Breast epithelium (tissue), 4 donors: Measurements from ENCODE around the gene GBF1. TPM values are rescaled to one million over a fixed set of nuclear protein-coding genes. Genes with fewer than 3 reads are reported as not detected.

Experiments
- DNase-seq, 2 donors: peaks; one replicate each; pipeline ENCODE4 v3.0.0-alpha.2; 2019; ENCODE audit warnings: low spot score in 2 of 2
- H3K27ac ChIP-seq, 2 donors: fragments of 200-600 bp; sonication (generic) in 1 of 2; one replicate each; pipeline ENCODE4 v1.5.1; 2016 to 2019; ENCODE audit warnings: mild to moderate bottlenecking in 1 of 2
- H3K27me3 ChIP-seq, 2 donors: fragments of 200-600 bp; sonication (generic) in 1 of 2; one replicate each; pipeline versions ENCODE4 v1.5.1 to v1.6.0; 2017 to 2019; ENCODE audit warnings: control low read depth in 1 of 2, mild to moderate bottlenecking in 1 of 2
- H3K36me3 ChIP-seq: fragments of 200-600 bp; one replicate; pipeline ENCODE4 v1.5.1; 2019
- H3K4me1 ChIP-seq, 2 donors: fragments of 200-600 bp; sonication (generic); one replicate each; pipeline ENCODE4 v1.5.1; 2016 to 2019; ENCODE audit warnings: control low read depth in 1 of 2
- H3K4me3 ChIP-seq, 3 donors: fragments of 200-600 bp; sonication (generic); 1 replicate in 2 of 3; 2 replicates in 1 of 3; pipeline ENCODE4 v1.5.1; 2016 to 2019; ENCODE audit warnings: mild to moderate bottlenecking in 3 of 3, moderate library complexity in 2 of 3
- H3K9me3 ChIP-seq, 2 donors: fragments of 200-600 bp; sonication (generic) in 1 of 2; one replicate each; pipeline ENCODE4 v1.5.1; 2016 to 2019; ENCODE audit warnings: control low read depth in 1 of 2
- CTCF ChIP-seq, 3 donors: fragments of 450-650 bp; IDR thresholded peaks; one replicate each; pipeline ENCODE4 v1.5.1; 2016 to 2017; ENCODE audit warnings: antibody characterized with exemption in 3 of 3, mild to moderate bottlenecking in 3 of 3, moderate library complexity in 3 of 3
- POLR2A ChIP-seq: fragments of 450-650 bp; IDR thresholded peaks from one replicate; pipeline ENCODE4 v1.6.1; 2016; ENCODE audit warnings: antibody characterized with exemption, mild to moderate bottlenecking, moderate library complexity
- POLR2AphosphoS5 ChIP-seq, 3 donors: sonication (generic); formaldehyde crosslinking; IDR thresholded peaks; one replicate each; pipeline ENCODE4 v1.6.1; 2017; ENCODE audit warnings: antibody characterized with exemption in 3 of 3
- intact Hi-C: fragments of 100-400 bp; cut with DNase I; formaldehyde crosslinking; loops from one replicate; pipeline ENCODE4 v1.15.1; 2023; ENCODE audit warnings: low total_unique reads
- total RNA-seq, 3 donors: library from RNA; depleted of rRNA; stranded (reverse); fragments of >200 nt; gene quantifications; one replicate each; pipeline ENCODE4 v1.1.0, GENCODE V29; 2016

The GBF1 gene
- total RNA-seq, 3 donors from 2014 or later, result 25.8 to 32.1 (median 25.9) TPM

DNA sequence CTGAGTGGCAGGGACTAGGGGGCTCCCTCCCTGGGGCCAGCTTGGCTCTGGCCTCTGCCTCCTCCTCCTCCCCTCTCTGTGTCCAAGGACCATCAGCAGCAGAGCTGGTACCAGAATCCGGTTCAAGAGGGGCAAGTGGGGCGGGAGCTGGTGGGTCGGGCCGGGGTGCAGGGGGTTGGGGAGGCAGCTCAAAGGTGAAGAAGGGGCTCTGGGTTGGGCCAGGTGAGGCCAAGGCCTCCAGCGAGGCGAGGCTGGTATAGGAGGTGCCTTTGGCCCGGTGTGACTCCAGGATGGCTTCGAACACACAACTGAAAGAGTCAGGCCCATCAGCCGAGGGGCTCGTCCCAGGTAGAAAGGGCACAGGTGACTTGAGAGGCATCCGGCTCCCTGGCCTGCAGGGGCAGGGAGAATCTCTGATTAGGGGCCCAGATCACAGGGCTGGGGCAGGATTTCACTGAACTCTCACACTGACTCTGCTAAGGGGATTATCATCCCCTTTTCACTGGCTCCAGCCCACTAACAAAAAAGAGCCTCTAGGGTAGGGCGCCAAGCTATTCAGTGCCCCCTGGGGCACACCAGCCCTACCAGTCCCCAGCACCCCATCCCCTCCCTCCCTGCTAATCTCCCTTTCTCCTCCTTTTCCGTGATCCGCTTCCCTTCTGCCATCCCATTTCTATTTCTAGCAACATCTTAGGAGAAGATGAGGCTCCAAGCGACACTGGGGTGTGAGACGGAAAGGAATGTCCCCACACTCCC, 168.7 kb downstream of the GBF1 start:
- Histone ChIP-seq H3K9me3 (no peaks in the 10 kb centered on the region), H3K36me3 (no peaks in the 10 kb centered on the region), H3K4me1 (no peaks in the 10 kb centered on the region), H3K27ac (no peak overlapping the region), H3K27me3 (peaks cover 2 to 86% of the 10 kb centered on the region in 2 donors), H3K4me3 (no peak overlapping the region)
- TF ChIP-seq POLR2AphosphoS5 (IDR thresholded peaks at IDR 0.05), result no peak
- TF ChIP-seq CTCF (IDR thresholded peaks at IDR 0.05), result no peak
- TF ChIP-seq POLR2A, result no peak
- DNase-seq, result no peak
- intact Hi-C loops, result no loop called here

- Histone ChIP-seq H3K27me3 (peaks cover 0 to 80% of the 10 kb centered on the region in 2 donors), H3K27ac (no peak overlapping the region), H3K4me1 (peaks cover 0 to 2% of the 10 kb centered on the region in 2 donors), H3K9me3 (no peaks in the 10 kb centered on the region), H3K4me3 (no peak overlapping the region), H3K36me3 (no peaks in the 10 kb centered on the region)
- TF ChIP-seq POLR2A (no peak), CTCF (IDR thresholded peaks at IDR 0.05) (no peak), POLR2AphosphoS5 (IDR thresholded peaks at IDR 0.05) (no peak)
- no peak for DNase-seq
- intact Hi-C loops, result no loop called here
Observed at GRCh38 chr10:102414749-102415148, 169.4 kb downstream of the GBF1 start.

DNA sequence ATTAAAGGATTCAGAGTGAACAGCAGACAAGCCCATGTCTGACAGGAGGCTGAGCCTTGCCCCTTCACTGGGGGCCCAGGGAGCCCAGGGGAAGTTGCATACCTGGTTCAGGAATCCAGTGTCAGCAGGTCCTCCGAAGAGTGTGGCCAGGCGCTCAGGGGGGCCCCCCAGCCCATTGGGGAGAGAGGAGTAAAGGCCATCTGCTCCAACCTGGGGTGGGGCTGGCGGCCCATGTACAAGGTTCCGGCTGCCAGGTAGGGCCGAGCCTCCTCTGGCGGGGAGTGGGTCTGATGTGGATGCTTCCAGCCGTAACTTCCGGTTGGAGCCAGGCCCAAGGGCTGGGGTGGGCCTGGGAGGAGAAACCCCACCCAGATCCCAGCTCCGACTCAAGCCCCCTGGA, 171.0 kb downstream of the GBF1 start:
- no peak for DNase-seq
- no peak for TF ChIP-seq CTCF (IDR thresholded peaks at IDR 0.05)
- TF ChIP-seq POLR2A, result no peak
- TF ChIP-seq POLR2AphosphoS5 (IDR thresholded peaks at IDR 0.05), result no peak
- peaks cover 0 to 65% of the 10 kb centered on the region in 2 donors for H3K27me3 ChIP-seq

GRCh38 chr10:102416695-102417094, 171.4 kb downstream of the GBF1 start:
- Histone ChIP-seq H3K4me1 (peaks cover 5 to 6% of the 10 kb centered on the region in 2 donors), H3K4me3 (no peak overlapping the region), H3K9me3 (no peaks in the 10 kb centered on the region), H3K27me3 (peaks cover 0 to 61% of the 10 kb centered on the region in 2 donors), H3K36me3 (no peaks in the 10 kb centered on the region), H3K27ac (no peak overlapping the region)
- intact Hi-C loops, result no loop called here
- DNase-seq, result no peak
- no peak for TF ChIP-seq POLR2A
- TF ChIP-seq POLR2AphosphoS5 (IDR thresholded peaks at IDR 0.05), result no peak
- no peak for TF ChIP-seq CTCF (IDR thresholded peaks at IDR 0.05)

More for the DNA sequence above, 171.0 kb downstream of the GBF1 start:
- Histone ChIP-seq H3K4me3 (no peak overlapping the region), H3K27ac (no peak overlapping the region), H3K36me3 (no peaks in the 10 kb centered on the region), H3K4me1 (peaks cover 5 to 6% of the 10 kb centered on the region in 2 donors), H3K9me3 (no peaks in the 10 kb centered on the region)
- intact Hi-C loops, result no loop called here

DNA sequence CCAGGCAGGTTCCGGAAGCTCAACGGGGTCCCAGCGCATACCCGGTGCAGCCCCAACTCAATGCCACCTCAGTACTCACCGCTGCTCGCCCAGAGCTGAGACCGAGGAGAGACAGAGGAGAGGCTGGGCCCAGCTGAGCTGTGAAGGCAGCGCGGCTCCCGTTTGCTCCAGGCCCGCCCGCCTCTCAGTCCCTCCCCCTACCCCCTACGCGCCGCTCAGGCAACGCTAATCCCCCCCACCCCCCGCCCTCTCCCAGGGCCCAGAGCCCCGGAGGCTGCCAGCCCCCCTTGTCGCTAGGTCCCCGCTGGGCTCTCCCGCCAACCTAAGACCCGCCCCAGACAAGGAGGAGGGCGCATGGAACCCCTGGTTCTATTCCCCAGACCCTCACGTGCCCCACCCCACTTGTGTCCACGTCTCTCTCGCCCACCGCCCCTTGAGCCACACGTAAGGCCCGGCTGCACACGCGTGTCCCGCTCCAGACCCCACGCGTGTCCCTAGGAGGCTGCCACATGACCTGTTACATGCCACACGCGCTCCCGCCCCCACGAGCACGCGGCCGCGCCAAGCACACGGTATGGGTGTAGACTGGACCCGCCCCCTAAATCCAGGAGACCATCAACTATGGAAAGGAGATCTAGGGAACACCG, 173.4 kb downstream of the GBF1 start, which contains the start of gene PSD:
TSS of gene PSD (minus strand) at position 164 of the 647 bp plus-strand sequence. CDS start 1,747 bp downstream, outside the sequence.
- TF ChIP-seq CTCF (IDR thresholded peaks at IDR 0.05) (no peak), POLR2AphosphoS5 (IDR thresholded peaks at IDR 0.05) (no peak), POLR2A (no peak)
- H3K27me3 ChIP-seq, result peaks cover 0 to 44% of the 10 kb centered on the region in 2 donors
- H3K9me3 ChIP-seq, result no peaks in the 10 kb centered on the region
- intact Hi-C loops, result no loop called here
- no peak within 1 kb of the TSS for H3K27ac ChIP-seq
- H3K36me3 ChIP-seq, result no peaks in the 10 kb centered on the region
- peaks cover 5 to 11% of the 10 kb centered on the region in 2 donors for H3K4me1 ChIP-seq
- no peak for DNase-seq
- peak within 1 kb of the TSS; percentile 83 to 94 (median 90) for H3K4me3 ChIP-seq
